Astrocyte of the cerebellum (primary cell): ENCODE measurements around the gene ZKSCAN2.

Experiments used
- DNase-seq: peaks from one replicate; pipeline ENCODE4 v3.0.0-alpha.2; 2011; ENCODE audit warnings: low read depth
- H3K4me3 ChIP-seq: 2 replicates; pipeline ENCODE4 v1.5.1; 2011; ENCODE audit warnings: mild to moderate bottlenecking, low read depth, low read length, moderate library complexity
- in situ Hi-C: cut with HindIII; loops from 2 replicates; pipeline ENCODE4 v1.10.0; 2017; ENCODE audit warnings: low sequenced_read_pairs
- TF ChIP-seq, protein P1 (sequence below): IDR thresholded peaks from 2 replicates; pipeline ENCODE4 v1.5.1; 2012; ENCODE audit warnings: low read length, low read depth, moderate library complexity, mild to moderate bottlenecking; ENCODE audit errors: missing control alignments

ZKSCAN2 gene

DNA sequence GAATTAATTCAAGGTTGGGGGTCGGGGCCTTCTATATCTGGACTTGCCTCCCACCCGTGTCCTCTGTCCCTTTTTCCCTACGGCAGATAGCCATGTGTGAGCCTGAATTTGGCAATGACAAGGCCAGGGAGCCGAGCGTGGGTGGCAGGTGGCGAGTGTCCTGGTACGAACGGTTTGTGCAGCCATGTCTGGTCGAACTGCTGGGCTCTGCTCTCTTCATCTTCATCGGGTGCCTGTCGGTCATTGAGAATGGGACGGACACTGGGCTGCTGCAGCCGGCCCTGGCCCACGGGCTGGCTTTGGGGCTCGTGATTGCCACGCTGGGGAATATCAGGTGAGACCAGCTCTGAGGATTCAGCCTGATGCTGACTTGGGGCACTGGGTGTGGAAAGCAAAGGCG, 40.5 kb downstream of the ZKSCAN2 start:
- no peak for DNase-seq
- in situ Hi-C loops = no loop called here
- TF ChIP-seq, protein P1, sequence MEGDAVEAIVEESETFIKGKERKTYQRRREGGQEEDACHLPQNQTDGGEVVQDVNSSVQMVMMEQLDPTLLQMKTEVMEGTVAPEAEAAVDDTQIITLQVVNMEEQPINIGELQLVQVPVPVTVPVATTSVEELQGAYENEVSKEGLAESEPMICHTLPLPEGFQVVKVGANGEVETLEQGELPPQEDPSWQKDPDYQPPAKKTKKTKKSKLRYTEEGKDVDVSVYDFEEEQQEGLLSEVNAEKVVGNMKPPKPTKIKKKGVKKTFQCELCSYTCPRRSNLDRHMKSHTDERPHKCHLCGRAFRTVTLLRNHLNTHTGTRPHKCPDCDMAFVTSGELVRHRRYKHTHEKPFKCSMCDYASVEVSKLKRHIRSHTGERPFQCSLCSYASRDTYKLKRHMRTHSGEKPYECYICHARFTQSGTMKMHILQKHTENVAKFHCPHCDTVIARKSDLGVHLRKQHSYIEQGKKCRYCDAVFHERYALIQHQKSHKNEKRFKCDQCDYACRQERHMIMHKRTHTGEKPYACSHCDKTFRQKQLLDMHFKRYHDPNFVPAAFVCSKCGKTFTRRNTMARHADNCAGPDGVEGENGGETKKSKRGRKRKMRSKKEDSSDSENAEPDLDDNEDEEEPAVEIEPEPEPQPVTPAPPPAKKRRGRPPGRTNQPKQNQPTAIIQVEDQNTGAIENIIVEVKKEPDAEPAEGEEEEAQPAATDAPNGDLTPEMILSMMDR = no peak

DNA sequence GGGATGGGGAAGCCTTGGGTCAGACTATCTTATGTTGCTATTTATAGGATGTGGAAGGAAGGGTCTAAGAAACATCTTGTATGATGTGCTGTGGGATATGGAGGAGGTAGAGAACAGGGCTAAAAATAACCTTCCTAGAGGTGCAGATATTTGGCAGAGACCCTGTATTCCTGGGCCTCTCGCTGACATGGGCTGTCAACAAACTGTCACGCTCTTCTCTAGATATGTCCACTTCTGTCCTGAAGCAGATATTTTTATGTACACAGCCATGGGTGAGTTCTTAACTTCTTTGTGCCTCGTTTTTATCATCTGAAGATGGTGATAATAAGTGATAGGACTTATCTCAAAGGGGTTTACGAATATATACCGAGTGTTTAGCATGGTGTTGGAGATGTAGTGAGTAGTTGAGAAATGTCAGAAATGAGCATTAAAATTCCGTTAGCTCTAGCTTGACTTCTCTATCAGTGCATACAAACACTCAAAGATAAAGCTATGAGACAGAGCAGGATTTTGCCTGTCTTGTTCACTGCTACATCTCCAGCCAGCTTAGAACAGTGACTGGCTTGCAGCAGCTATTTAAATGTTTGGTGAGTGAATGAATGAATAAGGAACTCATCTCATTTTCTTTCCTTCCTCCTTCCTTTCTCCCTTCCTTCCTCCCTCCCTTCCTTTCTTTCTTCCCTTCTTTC, 43.8 kb downstream of the ZKSCAN2 start:
- TF ChIP-seq, protein P1 = no peak
- no peak for DNase-seq
- no peak overlapping the region for H3K4me3 ChIP-seq
- in situ Hi-C loops = no loop called here

More for the DNA sequence above, 40.5 kb downstream of the ZKSCAN2 start:
- no peak overlapping the region for H3K4me3 ChIP-seq

DNA sequence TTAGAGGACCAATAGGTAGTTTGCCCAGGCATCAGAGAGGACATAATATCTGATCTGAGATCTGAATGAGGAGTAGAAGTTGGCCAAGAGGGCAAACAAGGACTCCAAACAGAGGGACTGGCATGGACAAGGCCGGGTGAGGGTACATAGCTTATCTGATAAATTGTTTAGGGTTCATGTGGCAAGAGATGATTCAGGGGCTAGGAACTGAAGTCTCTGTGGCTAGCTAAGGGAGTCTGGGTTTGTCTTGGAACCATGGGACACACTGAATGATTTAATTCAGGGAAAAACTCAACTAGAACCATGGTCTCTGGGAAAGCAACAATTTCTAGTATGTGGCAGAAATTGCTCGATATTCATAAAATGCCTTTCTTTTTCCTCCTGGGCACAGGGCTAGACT, 45.0 kb downstream of the ZKSCAN2 start:
- DNase-seq = no peak
- in situ Hi-C loops = no loop called here
- TF ChIP-seq, protein P1 = no peak
- no peak overlapping the region for H3K4me3 ChIP-seq

DNA sequence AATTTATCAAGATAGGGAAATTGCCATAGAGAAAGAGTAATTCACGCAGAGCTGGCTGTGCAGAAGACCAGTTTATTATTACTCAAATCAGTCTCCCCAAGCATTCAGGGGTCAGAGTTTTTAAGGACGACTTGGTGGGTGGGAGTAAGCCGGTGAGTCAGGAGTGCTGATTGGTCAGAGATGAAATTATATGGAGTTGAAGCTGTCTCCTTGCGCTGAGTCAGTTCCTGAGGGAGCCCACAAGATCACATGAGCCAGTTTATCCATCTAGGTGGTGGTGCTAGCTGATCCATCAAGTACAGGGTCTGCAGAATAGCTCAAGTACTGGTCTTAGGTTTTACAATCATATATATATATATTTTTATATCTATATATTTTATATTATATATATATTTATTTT, 46.9 kb downstream of the ZKSCAN2 start:
- DNase-seq = peak; percentile 4
- TF ChIP-seq, protein P1 = no peak
- no peak overlapping the region for H3K4me3 ChIP-seq
- in situ Hi-C loops = no loop called here

DNA sequence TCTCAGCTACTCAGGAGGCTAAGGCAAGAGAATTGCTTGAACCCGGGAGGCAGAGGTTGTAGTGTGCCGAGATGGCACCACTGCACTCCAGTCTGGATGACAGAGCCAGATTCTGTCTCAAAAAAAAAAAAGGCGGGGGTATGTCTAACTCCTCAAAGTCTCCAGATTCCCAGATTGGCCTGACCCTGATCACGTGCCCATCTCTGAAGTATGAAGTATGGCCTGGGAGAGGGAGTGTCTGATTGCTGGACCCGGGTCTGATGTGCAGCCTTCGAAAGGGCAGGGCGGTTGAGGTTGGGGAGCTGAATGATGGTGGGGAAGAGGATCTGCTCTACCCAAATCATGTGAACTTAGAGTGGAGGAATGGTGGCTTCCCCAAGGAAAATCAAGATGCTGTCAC, 58.2 kb downstream of the ZKSCAN2 start:
- no peak for DNase-seq
- H3K4me3 ChIP-seq = no peak overlapping the region
- TF ChIP-seq, protein P1 = no peak
- in situ Hi-C loops = no loop called here

DNA sequence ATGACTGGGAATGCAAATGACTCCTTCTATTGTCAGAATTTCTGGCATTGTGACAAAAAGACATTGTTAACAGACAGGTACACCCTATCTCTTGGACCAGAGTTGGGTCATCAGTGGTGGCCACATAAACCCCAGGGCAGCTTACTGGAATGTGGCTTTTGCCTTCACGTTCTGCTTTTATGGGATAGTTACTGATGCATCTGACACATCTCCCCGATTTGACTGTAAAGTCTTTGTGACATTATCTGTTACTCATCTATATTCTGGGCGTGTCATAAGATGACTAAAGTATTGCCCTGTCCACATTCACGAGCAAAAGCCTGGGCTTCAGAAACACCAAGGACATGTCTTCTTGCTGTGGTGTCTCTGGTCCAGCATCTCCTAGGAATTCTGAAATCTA, 59.6 kb downstream of the ZKSCAN2 start:
- in situ Hi-C loops = no loop called here
- H3K4me3 ChIP-seq = no peak overlapping the region
- TF ChIP-seq, protein P1 = no peak
- DNase-seq = no peak
